Dendritic cell treated with granulocyte-macrophage colony-stimulating factor and Interleukin-4, amounts not matched to agents 40 ng/mL and 50 ng/mL, for 4 days (primary cell): Measurements from ENCODE around the gene ITGB8.

ENCODE experiments used
- H3K27ac Mint-ChIP-seq: one replicate; pipeline ENCODE4 v1.8.0; 2022; ENCODE audit warnings: mild to moderate bottlenecking, mixed read lengths
- H3K27me3 Mint-ChIP-seq: one replicate; pipeline ENCODE4 v1.8.0; 2022; ENCODE audit warnings: mild to moderate bottlenecking, mixed read lengths
- H3K36me3 Mint-ChIP-seq: one replicate; pipeline ENCODE4 v1.8.0; 2022; ENCODE audit warnings: low read depth, mixed read lengths
- H3K4me1 Mint-ChIP-seq: one replicate; pipeline ENCODE4 v1.8.0; 2022; ENCODE audit warnings: low read depth, mixed read lengths
- H3K4me3 Mint-ChIP-seq: one replicate; pipeline ENCODE4 v1.8.0; 2022; ENCODE audit warnings: mild to moderate bottlenecking, moderate library complexity, mixed read lengths
- H3K9me3 Mint-ChIP-seq: one replicate; pipeline ENCODE4 v1.8.0; 2022; ENCODE audit warnings: mixed read lengths
- intact Hi-C: fragments of 100-400 bp; cut with micrococcal nuclease; formaldehyde crosslinking; loops from one replicate; pipeline ENCODE4 v1.15.0; 2022

ITGB8 gene

GRCh38 chr7:20442951-20443350 is 112.3 kb downstream of the ITGB8 start:
- H3K27ac Mint-ChIP-seq, result no peak overlapping the region
- peaks cover 6% of the 10 kb centered on the region for H3K36me3 Mint-ChIP-seq
- peaks cover 51% of the 10 kb centered on the region for H3K4me1 Mint-ChIP-seq
- peaks cover 8% of the 10 kb centered on the region for H3K27me3 Mint-ChIP-seq
- no peak overlapping the region for H3K4me3 Mint-ChIP-seq
- intact Hi-C loops, result loop anchor here (10.0 kb wide), 1 partner anchor 228 kb away; the partner anchor contains the start of gene MACC1
- H3K9me3 Mint-ChIP-seq, result peaks cover 19% of the 10 kb centered on the region

GRCh38 chr7:20444030-20444800 is 113.5 kb downstream of the ITGB8 start:
- Mint-ChIP-seq H3K4me3 (no peak overlapping the region), H3K27ac (no peak overlapping the region), H3K4me1 (peaks cover 45% of the 10 kb centered on the region), H3K9me3 (peaks cover 19% of the 10 kb centered on the region), H3K36me3 (peaks cover 6% of the 10 kb centered on the region), H3K27me3 (peaks cover 8% of the 10 kb centered on the region)
- intact Hi-C loops, result loop anchor here (10.0 kb wide), 1 partner anchor 229 kb away; the partner anchor contains the start of gene MACC1

- no peaks in the 10 kb centered on the region for H3K27me3 Mint-ChIP-seq
- H3K4me1 Mint-ChIP-seq, result peaks cover 40% of the 10 kb centered on the region
- H3K4me3 Mint-ChIP-seq, result no peak overlapping the region
- no peak overlapping the region for H3K27ac Mint-ChIP-seq
- H3K36me3 Mint-ChIP-seq, result peaks cover 6% of the 10 kb centered on the region
- peaks cover 19% of the 10 kb centered on the region for H3K9me3 Mint-ChIP-seq
- intact Hi-C loops, result loop anchor here (10.0 kb wide), 1 partner anchor 232 kb away; the partner anchor contains the start of gene MACC1
Observed at GRCh38 chr7:20447021-20447650, 116.4 kb downstream of the ITGB8 start.

- Mint-ChIP-seq H3K36me3 (peaks cover 6% of the 10 kb centered on the region), H3K27me3 (no peaks in the 10 kb centered on the region), H3K27ac (no peak overlapping the region), H3K4me3 (no peak overlapping the region), H3K9me3 (peaks cover 18% of the 10 kb centered on the region), H3K4me1 (peaks cover 32% of the 10 kb centered on the region)
- intact Hi-C loops, result loop anchor here (10.0 kb wide), 1 partner anchor 234 kb away; the partner anchor contains the start of gene MACC1
Observed at GRCh38 chr7:20449176-20449575, 118.5 kb downstream of the ITGB8 start.

- Mint-ChIP-seq H3K27ac (no peak overlapping the region), H3K27me3 (no peaks in the 10 kb centered on the region), H3K36me3 (no peaks in the 10 kb centered on the region), H3K9me3 (peaks cover 5% of the 10 kb centered on the region), H3K4me1 (peaks cover 24% of the 10 kb centered on the region), H3K4me3 (no peak overlapping the region)
- intact Hi-C loops, result no loop called here
Observed at GRCh38 chr7:20450536-20450935, 119.8 kb downstream of the ITGB8 start.

- Mint-ChIP-seq H3K4me3 (no peak overlapping the region), H3K27me3 (no peaks in the 10 kb centered on the region), H3K4me1 (peaks cover 17% of the 10 kb centered on the region), H3K27ac (no peak overlapping the region), H3K9me3 (no peaks in the 10 kb centered on the region), H3K36me3 (no peaks in the 10 kb centered on the region)
- intact Hi-C loops, result no loop called here
Observed at GRCh38 chr7:20454202-20454601, 123.5 kb downstream of the ITGB8 start.

- Mint-ChIP-seq H3K36me3 (no peaks in the 10 kb centered on the region), H3K4me1 (no peaks in the 10 kb centered on the region), H3K9me3 (no peaks in the 10 kb centered on the region), H3K27me3 (no peaks in the 10 kb centered on the region), H3K27ac (no peak overlapping the region), H3K4me3 (no peak overlapping the region)
- intact Hi-C loops, result no loop called here
Observed at GRCh38 chr7:20456701-20457100, 126.0 kb downstream of the ITGB8 start.

- Mint-ChIP-seq H3K36me3 (no peaks in the 10 kb centered on the region), H3K4me3 (no peak overlapping the region), H3K27me3 (no peaks in the 10 kb centered on the region), H3K4me1 (no peaks in the 10 kb centered on the region), H3K27ac (no peak overlapping the region), H3K9me3 (no peaks in the 10 kb centered on the region)
- intact Hi-C loops, result no loop called here
Observed at GRCh38 chr7:20458521-20458920, 127.8 kb downstream of the ITGB8 start.

GRCh38 chr7:20459419-20459818 is 128.7 kb downstream of the ITGB8 start:
- intact Hi-C loops, result no loop called here
- Mint-ChIP-seq H3K27me3 (no peaks in the 10 kb centered on the region), H3K4me1 (no peaks in the 10 kb centered on the region), H3K36me3 (no peaks in the 10 kb centered on the region), H3K9me3 (no peaks in the 10 kb centered on the region), H3K4me3 (no peak overlapping the region), H3K27ac (no peak overlapping the region)

GRCh38 chr7:20464891-20465290 is 134.2 kb downstream of the ITGB8 start:
- Mint-ChIP-seq H3K9me3 (no peaks in the 10 kb centered on the region), H3K4me3 (no peak overlapping the region), H3K36me3 (no peaks in the 10 kb centered on the region), H3K4me1 (peaks cover 32% of the 10 kb centered on the region), H3K27me3 (no peaks in the 10 kb centered on the region), H3K27ac (no peak overlapping the region)
- intact Hi-C loops, result no loop called here
